Endothelial cell of umbilical vein (primary cell): ENCODE data around the gene CYP26A1. TPM values are rescaled to one million over a fixed set of nuclear protein-coding genes. Genes with fewer than 3 reads are reported as not detected.

Experiments used
- BruUV-seq: library from RNA; stranded (reverse); fragments of 400-500 nt; replicated peaks from 2 replicates; lab custom pipeline; 2021; lab: Mats Ljungman, UMichigan
- CTCF ChIA-PET: fragments of 300-600, 350-600 bp; sonication (Branson Sonifier 250); formaldehyde crosslinking; loops from one replicate; lab custom pipeline; 2021; ENCODE audit warnings: antibody characterized with exemption, inconsistent platforms; lab: Charles Lee
- POLR2A ChIA-PET: fragments of 300-600, 350-600 bp; sonication (Branson Sonifier 250); formaldehyde crosslinking; loops from one replicate; lab custom pipeline; 2021; ENCODE audit warnings: antibody characterized with exemption, inconsistent platforms; lab: Charles Lee
- DNase-seq: peaks from one replicate; pipeline ENCODE4 v3.0.0-alpha.2; 2011; ENCODE audit warnings: low read depth, low spot score
- FAIRE-seq: peaks from 2 replicates; lab custom pipeline; 2011; peaks lifted over from hg19 to GRCh38; lab: Jason Lieb, UNC
- H2AFZ ChIP-seq: 2 replicates; pipeline ENCODE4 v1.6.0; 2012; ENCODE audit warnings: low read depth, low read length, control low read depth, inconsistent platforms
- H3K27ac ChIP-seq: 2 replicates; pipeline ENCODE4 v1.5.1; 2011; ENCODE audit warnings: low read depth, mild to moderate bottlenecking, control low read depth, low read length, moderate library complexity; ENCODE audit not compliant: insufficient read depth
- H3K27me3 ChIP-seq, 2 experiments: 2 replicates each; pipeline versions ENCODE4 v1.6.0 to v1.6.1; 2011; ENCODE audit warnings: low read length in 2 of 2, mixed read lengths in 1 of 2; ENCODE audit not compliant: control insufficient read depth in 2 of 2, insufficient read depth in 2 of 2
- H3K36me3 ChIP-seq, 2 experiments: 2 replicates in 1 of 2; 3 replicates in 1 of 2; pipeline ENCODE4 v1.5.1; 2011; ENCODE audit warnings: low read length in 2 of 2, mild to moderate bottlenecking in 1 of 2, moderate library complexity in 1 of 2; ENCODE audit not compliant: control insufficient read depth in 2 of 2, insufficient read depth in 2 of 2; ENCODE audit errors: extremely low read depth in 1 of 2
- H3K4me1 ChIP-seq: 3 replicates; pipeline ENCODE4 v1.5.1; 2011; ENCODE audit warnings: mild to moderate bottlenecking, low read length; ENCODE audit not compliant: control insufficient read depth, insufficient read depth; ENCODE audit errors: extremely low read depth
- H3K4me2 ChIP-seq: 2 replicates; pipeline ENCODE4 v1.6.1; 2011; ENCODE audit warnings: low read length, control low read depth, mixed read lengths; ENCODE audit not compliant: insufficient read depth
- H3K4me3 ChIP-seq, 3 experiments: fragments of 200-600 bp in 1 of 3; sonication (generic), shearing (Covaris generic) in 1 of 3; replicated peaks in 1 of 3; 2 replicates each; pipeline ENCODE4 v1.5.1; 2011 to 2016; ENCODE audit warnings: control low read depth in 3 of 3, low read length in 3 of 3, mild to moderate bottlenecking in 2 of 3, inconsistent platforms in 1 of 3, low read depth in 1 of 3, moderate library complexity in 1 of 3; ENCODE audit not compliant: insufficient read depth in 1 of 3
- H3K79me2 ChIP-seq: 2 replicates; pipeline ENCODE4 v1.6.0; 2012; ENCODE audit warnings: low read length, inconsistent platforms; ENCODE audit not compliant: control insufficient read depth, insufficient read depth
- H3K9ac ChIP-seq: replicated peaks from 2 replicates; pipeline ENCODE3; 2011; ENCODE audit warnings: low read length, control low read depth; ENCODE audit not compliant: insufficient read depth; ENCODE audit errors: extremely low read depth
- H3K9me1 ChIP-seq: replicated peaks from 3 replicates; pipeline ENCODE4 v1.6.0; 2011; ENCODE audit warnings: mild to moderate bottlenecking, low read length; ENCODE audit not compliant: control insufficient read depth, insufficient read depth; ENCODE audit errors: extremely low read depth
- H3K9me3 ChIP-seq: replicated peaks from 2 replicates; pipeline ENCODE4 v1.5.1; 2012; ENCODE audit warnings: low read length, inconsistent platforms; ENCODE audit not compliant: control insufficient read depth, insufficient read depth
- H4K20me1 ChIP-seq: replicated peaks from 2 replicates; pipeline ENCODE3; 2011; ENCODE audit warnings: mild to moderate bottlenecking, low read length; ENCODE audit not compliant: control insufficient read depth, insufficient read depth; ENCODE audit errors: extremely low read depth
- EZH2 ChIP-seq: IDR thresholded peaks from 2 replicates; pipeline ENCODE4 v1.6.1; 2012; ENCODE audit warnings: borderline replicate concordance, low read depth, mild to moderate bottlenecking, moderate library complexity, low read length, inconsistent platforms; ENCODE audit not compliant: severe bottlenecking
- FOS ChIP-seq: IDR thresholded peaks from 2 replicates; pipeline ENCODE4 v1.6.1; 2011; ENCODE audit warnings: mild to moderate bottlenecking, low read length, moderate library complexity, borderline replicate concordance; ENCODE audit not compliant: insufficient read depth
- GATA2 ChIP-seq: IDR thresholded peaks from 2 replicates; pipeline ENCODE4 v1.7.0; 2011; ENCODE audit warnings: low read depth, mild to moderate bottlenecking, moderate library complexity, mixed read lengths, low read length; ENCODE audit not compliant: insufficient read length, insufficient read depth
- JUN ChIP-seq: IDR thresholded peaks from 2 replicates; pipeline ENCODE4 v1.6.1; 2011; ENCODE audit warnings: borderline replicate concordance, low read depth; ENCODE audit not compliant: insufficient read length, insufficient read depth
- MYC ChIP-seq: IDR thresholded peaks from one replicate; pipeline ENCODE4 v1.6.1; 2011; ENCODE audit warnings: mild to moderate bottlenecking, low read depth, low read length
- POLR2A ChIP-seq: IDR thresholded peaks from 2 replicates; pipeline ENCODE4 v1.6.1; 2012; ENCODE audit warnings: low read depth, mild to moderate bottlenecking, control low read depth, low read length
- POLR2AphosphoS5 ChIP-seq: IDR thresholded peaks from 2 replicates; pipeline ENCODE4 v1.6.1; 2012; ENCODE audit warnings: low read depth, mild to moderate bottlenecking, control low read depth, low read length, moderate library complexity; ENCODE audit not compliant: insufficient read depth
- dilution Hi-C: fragments of 300-500 bp; cut with MboI; formaldehyde crosslinking; loops from one replicate; pipeline ENCODE4 v1.15.0; 2019; ENCODE audit warnings: low sequenced_read_pairs; ENCODE audit not compliant: extremely low pct_ligation_motif_present
- intact Hi-C: fragments of 100-400 bp; cut with micrococcal nuclease; formaldehyde crosslinking; loops from one replicate; pipeline ENCODE4 v1.10.0; 2022
- polyA plus RNA-seq, 4 experiments: library from polyadenylated mRNA; depleted of rRNA in 3 of 4; stranded (reverse) in 3 of 4; unstranded in 1 of 4; fragments of >200 nt; gene quantifications; 2 replicates each; pipeline versions ENCODE4 v1.2.1 to v1.2.3, GENCODE V29; 2011 to 2012; ENCODE audit warnings: missing spikeins in 1 of 4
- total RNA-seq: library from RNA; stranded (reverse); gene quantifications from 2 replicates; pipeline ENCODE4 v1.2.3, GENCODE V29; 2021
- TF ChIP-seq, protein P1 (sequence below): IDR thresholded peaks from 2 replicates; pipeline ENCODE4 v1.6.1; 2011; ENCODE audit not compliant: insufficient read depth, insufficient read length
- TF ChIP-seq, protein P2 (sequence below), 2 donors: IDR thresholded peaks; 1 replicate in 1 of 2; 2 replicates in 1 of 2; pipeline ENCODE4 v1.5.1; 2011; ENCODE audit warnings: low read length in 2 of 2, mild to moderate bottlenecking in 2 of 2, moderate library complexity in 2 of 2, control low read depth in 1 of 2, inconsistent platforms in 1 of 2, low read depth in 1 of 2; ENCODE audit not compliant: insufficient read depth in 1 of 2; ENCODE audit errors: extremely low read depth in 1 of 2

The CYP26A1 gene
- total and polyA plus RNA-seq, 2 donors (not counting 3 experiments of a cell fraction or from before 2014, with no cell fraction given): 0.95 to 4.4 TPM

DNA sequence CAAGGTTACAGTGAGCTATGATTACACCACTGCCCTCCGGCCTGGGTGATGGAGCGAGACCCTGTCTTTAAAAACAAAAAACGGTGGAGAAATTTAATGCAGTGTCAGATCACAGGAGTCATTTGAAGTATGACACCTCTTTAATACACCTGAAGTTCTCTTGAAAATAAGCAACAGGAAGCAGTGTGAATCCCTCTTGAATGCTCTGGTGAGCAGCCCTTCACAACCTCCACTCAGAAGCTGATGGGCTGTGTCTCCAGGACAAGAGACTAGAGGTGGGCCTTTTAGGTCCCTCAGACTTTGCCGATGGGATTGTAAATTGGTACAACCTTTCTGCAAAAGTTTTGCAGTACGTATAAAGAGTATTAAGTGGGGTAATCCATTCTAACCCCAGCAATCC, 50.1 kb downstream of the CYP26A1 start:
- no peaks in the 10 kb centered on the region for H3K4me1 ChIP-seq
- intact Hi-C loops: no loop called here
- H3K9ac ChIP-seq: no peak overlapping the region
- no peak overlapping the region for H3K27ac ChIP-seq
- no peaks in the 10 kb centered on the region for H4K20me1 ChIP-seq
- no peaks in the 10 kb centered on the region for H3K9me1 ChIP-seq
- H3K79me2 ChIP-seq: no peaks in the 10 kb centered on the region
- dilution Hi-C loops: loop anchor here (25.0 kb wide), 1 partner anchor 164 kb away; no protein-coding TSS in a partner anchor
- ChIA-PET POLR2A (no interaction called here), CTCF (no interaction called here)
- no TSS peak for BruUV-seq
- H3K27me3 ChIP-seq: peaks cover 0 to 2% of the 10 kb centered on the region in 2 experiments
- H3K36me3 ChIP-seq: no peaks in the 10 kb centered on the region
- FAIRE-seq: no peak
- DNase-seq: no peak
- H3K4me3 ChIP-seq: no peak overlapping the region
- no peak for TF ChIP-seq EZH2
- no peak for TF ChIP-seq JUN
- TF ChIP-seq GATA2: no peak
- TF ChIP-seq, protein P1, sequence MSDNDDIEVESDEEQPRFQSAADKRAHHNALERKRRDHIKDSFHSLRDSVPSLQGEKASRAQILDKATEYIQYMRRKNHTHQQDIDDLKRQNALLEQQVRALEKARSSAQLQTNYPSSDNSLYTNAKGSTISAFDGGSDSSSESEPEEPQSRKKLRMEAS: no peak
- TF ChIP-seq POLR2AphosphoS5: no peak
- TF ChIP-seq POLR2A: no peak
- TF ChIP-seq, protein P2, sequence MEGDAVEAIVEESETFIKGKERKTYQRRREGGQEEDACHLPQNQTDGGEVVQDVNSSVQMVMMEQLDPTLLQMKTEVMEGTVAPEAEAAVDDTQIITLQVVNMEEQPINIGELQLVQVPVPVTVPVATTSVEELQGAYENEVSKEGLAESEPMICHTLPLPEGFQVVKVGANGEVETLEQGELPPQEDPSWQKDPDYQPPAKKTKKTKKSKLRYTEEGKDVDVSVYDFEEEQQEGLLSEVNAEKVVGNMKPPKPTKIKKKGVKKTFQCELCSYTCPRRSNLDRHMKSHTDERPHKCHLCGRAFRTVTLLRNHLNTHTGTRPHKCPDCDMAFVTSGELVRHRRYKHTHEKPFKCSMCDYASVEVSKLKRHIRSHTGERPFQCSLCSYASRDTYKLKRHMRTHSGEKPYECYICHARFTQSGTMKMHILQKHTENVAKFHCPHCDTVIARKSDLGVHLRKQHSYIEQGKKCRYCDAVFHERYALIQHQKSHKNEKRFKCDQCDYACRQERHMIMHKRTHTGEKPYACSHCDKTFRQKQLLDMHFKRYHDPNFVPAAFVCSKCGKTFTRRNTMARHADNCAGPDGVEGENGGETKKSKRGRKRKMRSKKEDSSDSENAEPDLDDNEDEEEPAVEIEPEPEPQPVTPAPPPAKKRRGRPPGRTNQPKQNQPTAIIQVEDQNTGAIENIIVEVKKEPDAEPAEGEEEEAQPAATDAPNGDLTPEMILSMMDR (IDR thresholded peaks at IDR 0.05; ENCODE audit: extremely low read depth in 1 of 2, insufficient read depth in 1 of 2, low read depth in 1 of 2, low read length in 2 of 2): no peak
- TF ChIP-seq FOS: no peak
- TF ChIP-seq MYC: no peak
- no peak overlapping the region for H3K4me2 ChIP-seq
- no peaks in the 10 kb centered on the region for H3K9me3 ChIP-seq
- H2AFZ ChIP-seq: no peak overlapping the region
